GF-D8 (cell line): ENCODE results near the gene S100A5.
A peak's percentile ranks its signal among the peaks of the same experiment; 100 is the strongest.

Experiments used
- DNase-seq: peaks from one replicate; lab custom pipeline; 2025; lab: John Stamatoyannopoulos, UW

The S100A5 gene

DNA sequence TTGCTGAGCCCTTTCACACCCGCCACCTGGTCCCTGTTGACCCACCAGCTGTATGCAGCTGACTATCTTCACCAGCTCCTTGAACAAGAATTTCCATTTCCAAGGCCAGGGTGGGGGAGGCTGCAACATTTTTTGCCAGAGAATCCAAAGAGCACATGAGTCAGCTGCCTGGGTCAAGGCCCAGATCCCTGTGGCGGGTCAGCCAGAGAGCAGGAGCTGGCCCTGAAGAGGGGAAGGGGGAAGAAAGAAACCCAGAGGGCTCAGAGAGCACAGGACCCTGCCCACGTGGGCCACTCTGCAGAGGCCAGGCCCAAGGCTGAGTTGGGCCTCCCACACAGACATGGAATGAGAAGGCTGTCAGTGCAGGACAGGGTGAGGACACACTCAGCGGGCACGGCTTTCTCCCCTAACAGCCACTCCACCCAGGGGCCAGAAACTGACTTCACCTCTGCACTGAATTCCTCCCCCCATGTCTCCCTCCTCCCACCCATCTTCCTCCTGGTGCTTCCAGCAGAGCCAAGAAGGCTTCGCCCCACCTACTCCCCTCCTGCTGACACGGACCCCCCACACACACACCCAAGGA, 33.8 kb downstream of the S100A5 start:
- no peak for DNase-seq

DNA sequence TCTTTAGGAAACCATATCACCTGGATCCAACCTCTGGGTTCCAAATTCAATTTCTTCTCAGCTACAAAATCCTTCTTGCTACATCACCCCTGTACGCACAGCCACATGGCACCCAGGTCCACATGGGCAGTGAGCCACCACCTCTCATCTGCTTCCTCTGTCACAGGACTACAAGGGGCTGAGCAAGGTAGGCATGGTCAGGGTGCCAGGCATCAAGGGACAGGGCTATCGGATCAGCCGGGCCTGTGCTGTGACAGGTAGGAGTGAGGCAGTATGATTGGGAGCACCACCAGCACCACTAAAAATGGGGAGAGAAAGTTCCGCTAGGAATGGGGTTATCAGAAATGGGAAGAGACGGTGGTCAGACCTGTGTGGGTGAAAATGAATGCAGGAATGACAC, 34.3 kb downstream of the S100A5 start:
- DNase-seq: no peak

DNA sequence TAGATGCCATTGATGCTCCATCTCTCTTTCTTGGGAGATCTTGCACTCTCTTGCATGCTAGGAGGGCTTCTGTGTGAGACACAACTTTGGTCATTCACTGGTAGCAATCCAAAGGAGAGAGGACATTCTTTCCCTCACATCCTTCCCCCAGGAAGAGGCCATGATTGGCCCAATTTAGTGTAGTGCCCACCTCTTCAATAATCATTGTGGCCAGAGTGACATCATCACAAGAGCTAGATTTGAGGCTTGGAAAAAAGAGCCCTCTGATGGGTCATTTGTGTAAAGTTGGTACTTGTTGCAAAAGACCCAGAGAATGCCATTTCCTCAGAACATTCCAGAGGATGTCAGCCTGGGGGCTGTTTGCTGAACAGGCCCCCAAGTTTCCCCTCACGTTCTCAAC, 35.2 kb downstream of the S100A5 start:
- DNase-seq: no peak

DNA sequence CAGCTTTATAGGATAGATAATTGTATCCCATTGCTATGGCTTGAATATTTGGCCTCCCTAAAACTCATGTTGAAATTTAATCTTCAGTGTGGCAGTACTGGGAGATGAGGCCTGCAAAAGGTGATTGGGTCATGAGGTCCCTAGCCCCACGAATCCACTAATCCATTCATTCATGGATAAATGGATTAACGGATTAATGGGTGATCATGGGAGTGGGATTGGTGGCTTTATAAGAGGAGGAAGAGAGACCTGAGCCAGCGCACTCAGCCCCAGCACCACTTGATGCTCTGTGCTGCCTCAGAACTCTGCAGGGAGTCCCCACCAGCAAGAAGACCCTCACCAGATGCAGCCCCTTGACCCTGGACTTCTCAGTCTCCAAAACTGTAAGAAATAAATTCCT, 37.0 kb downstream of the S100A5 start:
- no peak for DNase-seq

DNA sequence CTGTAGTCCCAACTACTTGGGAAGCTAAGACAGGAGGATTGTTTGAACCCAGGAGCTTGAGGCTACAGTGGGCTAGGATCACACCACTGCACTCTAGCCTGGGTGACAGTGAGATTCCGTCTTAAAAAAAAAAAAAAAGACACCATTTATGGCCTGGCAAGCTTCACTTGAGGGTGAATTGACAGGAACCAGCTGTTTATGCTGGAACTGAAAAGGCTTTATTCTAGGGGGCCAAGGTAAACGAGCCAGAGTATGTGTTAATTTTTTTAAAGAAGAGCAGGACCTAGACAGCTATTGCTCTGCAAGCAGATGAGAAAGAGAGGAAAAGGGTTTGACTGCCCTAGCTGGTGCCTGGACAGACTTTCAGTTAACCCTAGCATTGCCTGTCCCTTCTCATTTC, 42.0 kb downstream of the S100A5 start:
- no peak for DNase-seq

DNA sequence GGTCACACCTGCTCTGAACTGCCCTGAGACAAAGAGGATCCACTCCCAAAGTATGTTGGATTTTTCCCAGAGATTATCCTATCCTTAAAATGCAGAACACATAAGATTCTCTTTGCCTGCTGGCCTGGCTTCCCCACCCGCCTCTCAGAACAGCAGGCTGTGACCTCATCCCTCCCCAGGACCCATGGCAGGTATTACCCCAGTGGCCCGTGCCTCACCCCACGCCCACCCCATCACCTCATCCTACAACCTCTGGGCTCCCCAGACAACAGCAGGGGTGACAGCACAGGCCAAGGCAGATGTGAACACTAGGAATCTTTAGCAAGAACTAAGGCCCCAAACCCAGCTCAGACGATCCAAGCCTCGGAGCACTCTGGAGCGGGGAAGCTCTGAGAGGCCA, 45.2 kb downstream of the S100A5 start:
- DNase-seq: no peak

DNA sequence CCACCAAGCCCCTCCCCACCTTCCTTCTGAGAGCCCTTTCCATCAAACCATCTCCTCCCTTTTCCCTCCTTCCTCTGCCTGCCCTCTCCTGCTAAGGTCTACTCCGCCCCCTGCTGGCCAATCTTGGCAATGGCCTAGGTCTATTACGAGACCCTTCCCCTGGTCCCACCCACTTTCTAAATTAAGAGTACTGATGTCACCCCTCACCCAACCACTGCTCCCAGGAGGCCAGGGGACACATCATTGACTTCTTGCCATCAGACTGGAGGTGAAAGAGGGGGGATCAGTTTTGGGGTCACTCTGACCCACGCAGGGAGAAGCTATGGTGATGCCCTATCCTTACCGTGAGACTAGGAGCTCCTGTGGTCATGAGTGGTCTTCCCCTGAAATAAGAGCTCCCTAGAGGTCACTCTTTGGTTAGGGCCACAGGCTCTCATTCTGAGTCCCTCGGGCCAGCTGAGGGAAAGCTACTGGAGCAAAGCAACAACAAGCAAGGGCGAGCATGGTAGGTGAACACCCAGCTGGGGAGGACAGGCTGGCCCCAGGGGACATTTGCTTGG, 45.7 kb downstream of the S100A5 start:
- no peak for DNase-seq

DNA sequence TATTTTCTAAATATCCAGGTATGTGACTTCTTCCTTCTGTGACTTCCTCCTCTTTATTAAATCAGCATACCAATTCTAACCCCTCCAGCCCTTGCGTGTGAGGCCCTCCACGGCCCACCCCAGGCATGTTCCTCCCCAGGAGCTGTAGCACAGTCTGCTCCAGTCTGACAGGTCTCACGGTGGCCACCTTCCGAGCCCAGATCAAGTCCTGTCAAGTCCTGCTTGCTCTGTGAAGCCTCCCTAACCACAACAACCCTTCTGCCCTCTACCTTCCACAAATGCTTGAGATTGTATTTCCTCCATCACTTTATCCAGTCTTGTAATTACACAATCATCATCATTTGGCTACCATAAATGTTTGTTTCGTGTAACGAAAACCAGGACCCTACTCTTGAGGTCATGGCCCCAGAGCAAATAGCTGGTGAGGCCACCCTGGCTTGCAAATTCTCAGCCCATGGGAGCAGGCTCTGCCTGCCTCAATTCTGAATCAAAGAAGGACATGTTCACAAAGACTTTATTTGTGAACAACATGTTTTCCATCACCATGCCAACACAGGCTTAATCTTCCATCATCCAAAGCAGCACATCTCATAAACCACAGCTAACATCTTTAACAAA, 47.3 kb downstream of the S100A5 start:
- no peak for DNase-seq

DNA sequence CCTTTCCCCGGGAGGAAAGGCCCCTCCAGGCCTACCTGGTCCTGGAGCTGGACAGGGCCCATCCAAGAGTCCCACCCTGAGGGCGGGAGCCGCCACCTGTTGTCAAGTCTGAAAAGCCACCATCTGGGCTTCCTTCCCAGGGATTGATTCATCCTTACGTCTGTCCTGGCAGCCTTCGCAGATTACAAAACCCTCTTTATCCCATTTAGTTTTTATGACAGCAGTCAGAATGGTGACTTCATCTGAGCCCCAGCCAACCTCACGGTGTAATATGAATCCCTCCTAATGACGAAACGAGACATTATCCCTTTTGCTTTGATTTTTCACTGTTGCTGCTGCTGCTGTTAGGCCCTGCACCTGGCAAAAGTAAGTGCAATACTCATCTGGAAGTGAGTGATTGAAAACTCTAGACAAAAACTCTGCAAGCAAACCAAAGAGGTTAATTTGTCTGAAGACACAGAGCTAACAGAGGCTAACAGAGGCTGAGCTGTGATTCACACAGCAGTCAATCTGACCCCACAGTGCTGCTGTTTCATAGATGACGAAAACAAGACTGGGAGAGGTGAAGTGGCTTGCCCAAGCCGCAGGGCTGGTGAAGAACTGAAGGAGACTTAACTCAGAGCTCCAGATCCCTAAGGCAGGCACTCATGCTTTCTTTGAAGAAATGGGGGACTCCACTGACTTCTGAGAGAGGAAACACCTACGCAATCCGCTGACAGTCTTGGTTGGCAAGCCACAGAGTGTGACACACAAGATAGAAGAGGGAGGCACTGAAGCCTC, 50.3 kb downstream of the S100A5 start:
- peak; percentile 22 for DNase-seq

DNA sequence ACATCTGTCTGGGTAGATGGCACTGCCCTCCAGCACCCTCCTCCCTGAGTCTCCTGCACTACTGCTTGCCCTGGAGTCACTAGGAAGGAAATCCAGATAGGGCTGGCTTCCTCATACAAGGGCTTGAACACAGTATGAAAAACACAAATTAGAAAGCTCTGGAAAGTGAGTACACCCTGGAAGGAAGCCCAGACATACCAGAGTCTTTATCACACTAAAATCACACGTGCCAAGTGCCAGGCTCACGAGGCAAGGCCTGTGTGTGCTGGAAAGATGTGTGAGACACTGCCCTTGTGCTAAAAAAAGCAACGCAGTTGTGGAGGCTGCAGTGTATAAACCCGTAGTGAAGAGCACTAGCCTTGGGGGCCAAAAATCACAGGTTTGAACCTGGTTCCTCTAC, 52.0 kb downstream of the S100A5 start:
- no peak for DNase-seq

DNA sequence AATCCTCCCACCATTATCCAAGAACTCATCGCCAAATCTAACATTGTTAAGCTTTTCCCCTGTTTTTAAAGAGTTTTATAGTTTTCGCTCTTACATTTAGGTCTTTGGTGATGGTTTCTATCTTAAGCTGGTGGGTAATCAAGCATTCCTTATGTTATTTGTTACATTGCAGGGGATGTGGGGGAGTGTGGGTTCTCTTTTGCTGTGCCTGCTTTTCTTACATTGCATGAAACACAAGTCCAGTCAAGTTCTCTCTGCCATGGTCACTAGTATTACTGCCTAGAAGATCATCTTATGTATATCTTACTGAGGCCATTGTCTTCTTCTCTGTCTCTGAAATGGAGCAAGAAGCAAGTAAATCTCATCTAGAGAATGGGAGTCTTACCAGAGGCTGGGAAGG, 53.0 kb downstream of the S100A5 start:
- DNase-seq: no peak
